Mesendoderm (in vitro differentiated cells): ENCODE results near the gene GRIFIN.

Experiments
- DNase-seq: peaks from one replicate; pipeline ENCODE4 v3.0.0; 2013
- H2AK5ac ChIP-seq: 2 replicates; pipeline ENCODE4 v1.6.1; 2013; ENCODE audit warnings: low read length, inconsistent platforms
- H2BK120ac ChIP-seq: 2 replicates; pipeline ENCODE4 v1.6.1; 2013; ENCODE audit warnings: low read depth, mild to moderate bottlenecking, low read length, moderate library complexity, mixed read lengths
- H2BK15ac ChIP-seq: replicated peaks from 2 replicates; pipeline ENCODE4 v1.6.1; 2013; ENCODE audit warnings: low read depth, mild to moderate bottlenecking, moderate library complexity
- H2BK5ac ChIP-seq: 2 replicates; pipeline ENCODE4 v1.6.1; 2013; ENCODE audit warnings: low read length, inconsistent platforms
- H3K18ac ChIP-seq: 2 replicates; pipeline ENCODE4 v1.6.1; 2013; ENCODE audit warnings: mild to moderate bottlenecking, low read length, mixed read lengths
- H3K23ac ChIP-seq: one replicate; pipeline ENCODE4 v1.6.1; 2013; ENCODE audit warnings: low read length
- H3K27ac ChIP-seq: 2 replicates; pipeline ENCODE4 v1.5.1; 2013; ENCODE audit warnings: low read depth, mild to moderate bottlenecking, inconsistent platforms, low read length, moderate library complexity
- H3K27me3 ChIP-seq: 2 replicates; pipeline ENCODE4 v1.6.1; 2013; ENCODE audit warnings: low read length, control low read depth, mild to moderate bottlenecking, inconsistent platforms; ENCODE audit not compliant: insufficient read depth, poor library complexity
- H3K36me3 ChIP-seq: 2 replicates; pipeline ENCODE4 v1.6.1; 2013; ENCODE audit warnings: low read length, inconsistent platforms; ENCODE audit not compliant: control insufficient read depth, insufficient read depth
- H3K4ac ChIP-seq: one replicate; pipeline ENCODE4 v1.6.1; 2013; ENCODE audit warnings: low read depth, mild to moderate bottlenecking, low read length, moderate library complexity
- H3K4me1 ChIP-seq: 2 replicates; pipeline ENCODE4 v1.6.1; 2013; ENCODE audit warnings: low read depth, low read length, inconsistent platforms; ENCODE audit not compliant: control insufficient read depth
- H3K4me2 ChIP-seq: 2 replicates; pipeline ENCODE4 v1.6.1; 2013; ENCODE audit warnings: low read length
- H3K4me3 ChIP-seq: 2 replicates; pipeline ENCODE4 v1.5.1; 2013; ENCODE audit warnings: mild to moderate bottlenecking, low read length
- H3K56ac ChIP-seq: one replicate; pipeline ENCODE4 v1.6.1; 2013; ENCODE audit warnings: low read length
- H3K79me1 ChIP-seq: 2 replicates; pipeline ENCODE4 v1.6.1; 2013; ENCODE audit warnings: low read length, inconsistent platforms
- H3K79me2 ChIP-seq: 2 replicates; pipeline ENCODE4 v1.6.1; 2013; ENCODE audit warnings: mild to moderate bottlenecking, low read length; ENCODE audit not compliant: control insufficient read depth, insufficient read depth
- H3K9ac ChIP-seq: 2 replicates; pipeline ENCODE4 v1.6.1; 2013; ENCODE audit warnings: low read length, inconsistent platforms
- H4K5ac ChIP-seq: one replicate; pipeline ENCODE4 v1.6.1; 2013; ENCODE audit warnings: low read length
- H4K8ac ChIP-seq: one replicate; pipeline ENCODE4 v1.6.1; 2013; ENCODE audit warnings: low read depth, mild to moderate bottlenecking, control low read depth, low read length, moderate library complexity
- WGBS: extraction: QIAGEN DNeasy Blood & Tissue Kit; methylation state at CpG from one replicate; pipeline ENCODE4 v1.1.7; 2013; ENCODE audit warnings: low lambda C conversion rate, missing lambda C conversion rate; ENCODE audit not compliant: insufficient coverage; ENCODE audit errors: extremely low coverage; 5-methylcytosine and 5-hydroxymethylcytosine counted together

The GRIFIN gene

DNA sequence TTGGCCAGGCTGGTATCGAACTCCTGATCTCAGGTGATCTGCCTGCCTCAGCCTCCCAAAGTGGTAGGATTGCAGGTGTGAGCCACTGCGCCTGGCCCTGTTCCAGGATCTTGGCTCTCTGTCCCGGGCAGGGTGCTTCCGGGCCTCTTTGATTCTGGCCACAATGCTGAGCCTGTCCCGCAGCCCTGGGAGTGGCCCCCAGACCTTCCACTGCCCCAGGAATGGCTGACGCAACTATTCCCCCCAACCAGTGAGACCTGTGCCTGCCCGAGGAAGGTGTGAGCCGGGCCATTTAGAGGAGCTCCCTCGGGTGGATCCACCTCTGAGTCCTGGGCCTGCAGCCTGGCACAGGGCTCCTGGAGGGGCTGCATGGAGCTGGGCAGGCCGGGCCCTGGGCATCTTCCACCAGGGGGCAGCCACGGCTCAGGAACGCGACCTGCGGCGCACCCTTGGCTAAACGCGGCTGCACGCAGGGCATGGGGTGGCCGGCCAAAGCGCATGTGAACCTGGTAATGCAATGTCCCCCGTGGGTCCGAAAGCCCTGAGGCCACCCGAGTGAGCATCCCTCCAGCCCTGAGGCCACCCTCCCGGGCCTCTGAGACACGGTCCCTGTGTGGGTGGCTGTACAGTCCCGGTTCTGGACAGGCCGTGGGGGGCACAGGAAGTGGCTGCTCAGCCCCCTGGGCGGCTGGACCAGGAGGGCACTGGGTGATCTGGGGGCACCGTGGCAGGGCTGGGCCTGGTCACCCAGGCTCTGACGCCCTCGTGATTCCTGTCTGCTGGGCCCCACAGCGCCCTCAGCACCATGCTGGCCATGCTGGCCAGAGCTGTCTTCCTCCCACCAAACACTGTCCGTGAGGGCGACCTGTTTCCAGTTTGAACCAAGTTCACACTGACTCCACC lies 24.8 kb downstream of the GRIFIN start:
- Histone ChIP-seq H3K36me3 (no peaks in the 10 kb centered on the region), H3K79me2 (no peaks in the 10 kb centered on the region)

GRCh38 chr7:2450198-2451107 lies 25.7 kb downstream of the GRIFIN start:
- H3K4me2 ChIP-seq = no peak overlapping the region
- no peak overlapping the region for H2BK5ac ChIP-seq
- no peak overlapping the region for H3K56ac ChIP-seq
- H3K4me1 ChIP-seq = peaks cover 2% of the 10 kb centered on the region
- no peaks in the 10 kb centered on the region for H3K79me1 ChIP-seq
- H3K23ac ChIP-seq = no peak overlapping the region
- no peaks in the 10 kb centered on the region for H3K79me2 ChIP-seq
- H2BK15ac ChIP-seq = no peak overlapping the region
- no peaks in the 10 kb centered on the region for H3K27me3 ChIP-seq
- DNase-seq = no peak
- H3K36me3 ChIP-seq = no peaks in the 10 kb centered on the region
- no peak overlapping the region for H3K27ac ChIP-seq
- WGBS = no CpG with 5 or more reads among the region's 32 CpGs
- H3K4me3 ChIP-seq = no peak overlapping the region
- no peak overlapping the region for H4K5ac ChIP-seq
- H4K8ac ChIP-seq = no peak overlapping the region
- no peak overlapping the region for H2AK5ac ChIP-seq
- no peak overlapping the region for H3K4ac ChIP-seq
- no peak overlapping the region for H2BK120ac ChIP-seq
- H3K9ac ChIP-seq = no peak overlapping the region
- H3K18ac ChIP-seq = no peak overlapping the region

More for the DNA sequence above, 24.8 kb downstream of the GRIFIN start:
- Histone ChIP-seq H3K4me1 (peaks cover 2% of the 10 kb centered on the region), H3K4me3 (no peak overlapping the region), H2BK15ac (no peak overlapping the region), H3K18ac (no peak overlapping the region), H3K23ac (no peak overlapping the region), H3K4ac (no peak overlapping the region), H3K27ac (no peak overlapping the region), H2AK5ac (no peak overlapping the region), H4K8ac (no peak overlapping the region), H3K56ac (peak overlapping the region; percentile 60), H4K5ac (no peak overlapping the region), H3K79me1 (no peaks in the 10 kb centered on the region), H2BK120ac (no peak overlapping the region), H2BK5ac (no peak overlapping the region), H3K27me3 (no peaks in the 10 kb centered on the region), H3K9ac (peak overlapping the region; percentile 43), H3K4me2 (peak overlapping the region; percentile 39)
- peak; percentile 77 for DNase-seq
- WGBS = no CpG with 5 or more reads among the region's 34 CpGs

- H3K36me3 ChIP-seq = no peaks in the 10 kb centered on the region
- no peak overlapping the region for H2BK15ac ChIP-seq
- no peak overlapping the region for H3K18ac ChIP-seq
- no peak overlapping the region for H3K56ac ChIP-seq
- H3K4me2 ChIP-seq = no peak overlapping the region
- H3K4ac ChIP-seq = no peak overlapping the region
- H3K79me2 ChIP-seq = no peaks in the 10 kb centered on the region
- no CpG with 5 or more reads among the region's 10 CpGs for WGBS
- H4K8ac ChIP-seq = no peak overlapping the region
- no peak overlapping the region for H3K9ac ChIP-seq
- no peak overlapping the region for H4K5ac ChIP-seq
- H3K27me3 ChIP-seq = no peaks in the 10 kb centered on the region
- H2BK5ac ChIP-seq = no peak overlapping the region
- no peak overlapping the region for H3K23ac ChIP-seq
- H3K79me1 ChIP-seq = no peaks in the 10 kb centered on the region
- H2BK120ac ChIP-seq = no peak overlapping the region
- no peaks in the 10 kb centered on the region for H3K4me1 ChIP-seq
- H3K4me3 ChIP-seq = no peak overlapping the region
- DNase-seq = no peak
- no peak overlapping the region for H3K27ac ChIP-seq
- no peak overlapping the region for H2AK5ac ChIP-seq
Observed at GRCh38 chr7:2446676-2447075, 29.5 kb downstream of the GRIFIN start.

DNA sequence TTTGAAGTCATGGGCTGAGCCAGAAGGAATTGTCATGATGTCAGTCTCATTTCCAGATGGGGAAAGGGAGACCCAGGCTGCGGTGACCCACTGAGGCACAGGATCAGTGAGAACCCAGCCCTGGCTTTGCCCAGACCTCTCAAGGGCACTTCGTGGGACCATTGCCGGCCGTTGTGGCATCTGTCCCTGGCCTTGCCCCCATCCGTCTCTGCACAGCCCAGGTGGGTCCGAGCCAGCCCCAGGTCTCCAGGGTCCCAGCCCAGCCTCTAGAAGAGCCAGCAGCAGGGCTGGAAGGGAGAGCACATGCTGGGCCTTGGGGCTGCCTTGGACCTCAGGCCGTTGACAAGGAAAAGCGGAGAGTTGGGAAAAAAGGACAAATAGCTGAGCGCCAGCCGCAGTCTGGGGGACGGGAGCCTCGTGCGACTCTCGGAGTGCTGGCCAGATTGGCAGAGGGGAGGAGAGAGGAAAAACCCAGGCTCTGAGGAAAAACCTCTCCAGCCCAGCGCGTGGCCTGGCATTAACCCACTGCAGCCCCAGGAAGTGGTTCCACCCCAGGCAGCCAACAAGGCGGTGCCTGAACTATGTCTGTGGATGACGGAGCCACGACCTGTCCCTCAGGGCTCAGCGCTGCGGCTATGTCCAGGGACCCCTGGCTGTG lies 30.2 kb downstream of the GRIFIN start:
- Histone ChIP-seq H4K5ac (no peak overlapping the region), H2AK5ac (no peak overlapping the region), H3K27ac (no peak overlapping the region), H2BK5ac (no peak overlapping the region), H3K27me3 (no peaks in the 10 kb centered on the region), H3K18ac (no peak overlapping the region), H3K9ac (no peak overlapping the region), H4K8ac (no peak overlapping the region), H2BK120ac (no peak overlapping the region), H2BK15ac (no peak overlapping the region), H3K36me3 (no peaks in the 10 kb centered on the region), H3K79me1 (no peaks in the 10 kb centered on the region), H3K4me1 (no peaks in the 10 kb centered on the region), H3K4me2 (no peak overlapping the region), H3K4ac (no peak overlapping the region), H3K79me2 (no peaks in the 10 kb centered on the region), H3K56ac (no peak overlapping the region), H3K23ac (no peak overlapping the region), H3K4me3 (no peak overlapping the region)
- no peak for DNase-seq
- no CpG with 5 or more reads among the region's 21 CpGs for WGBS

- H3K36me3 ChIP-seq = no peaks in the 10 kb centered on the region
- no peak overlapping the region for H3K4me3 ChIP-seq
- H2BK15ac ChIP-seq = no peak overlapping the region
- no peak overlapping the region for H3K4me2 ChIP-seq
- no peak overlapping the region for H2BK5ac ChIP-seq
- no peak overlapping the region for H3K27ac ChIP-seq
- no peak overlapping the region for H4K5ac ChIP-seq
- no peaks in the 10 kb centered on the region for H3K4me1 ChIP-seq
- no peak overlapping the region for H2AK5ac ChIP-seq
- no peak overlapping the region for H2BK120ac ChIP-seq
- no peak overlapping the region for H3K18ac ChIP-seq
- no peak overlapping the region for H3K56ac ChIP-seq
- no peaks in the 10 kb centered on the region for H3K79me2 ChIP-seq
- WGBS = no CpG with 5 or more reads among the region's 10 CpGs
- no peak overlapping the region for H3K23ac ChIP-seq
- DNase-seq = no peak
- H3K9ac ChIP-seq = no peak overlapping the region
- H3K4ac ChIP-seq = no peak overlapping the region
- H3K27me3 ChIP-seq = no peaks in the 10 kb centered on the region
- no peaks in the 10 kb centered on the region for H3K79me1 ChIP-seq
- no peak overlapping the region for H4K8ac ChIP-seq
Observed at GRCh38 chr7:2445047-2445446, 31.2 kb downstream of the GRIFIN start.
